GM12865 (cell line): ENCODE data around the gene PML.

Experiments used
- DNase-seq: peaks from one replicate; pipeline ENCODE4 v3.0.0; 2010; ENCODE audit warnings: low read depth
- H3K4me3 ChIP-seq: 2 replicates; pipeline ENCODE4 v1.5.1; 2011; ENCODE audit warnings: mild to moderate bottlenecking, low read depth, low read length, control low read depth
- TF ChIP-seq, protein P1 (sequence below): IDR thresholded peaks from 2 replicates; pipeline ENCODE4 v1.5.1; 2011; ENCODE audit warnings: low read length, control low read depth, low read depth, inconsistent platforms; ENCODE audit not compliant: insufficient read depth; ENCODE audit errors: missing control alignments

PML gene

DNA sequence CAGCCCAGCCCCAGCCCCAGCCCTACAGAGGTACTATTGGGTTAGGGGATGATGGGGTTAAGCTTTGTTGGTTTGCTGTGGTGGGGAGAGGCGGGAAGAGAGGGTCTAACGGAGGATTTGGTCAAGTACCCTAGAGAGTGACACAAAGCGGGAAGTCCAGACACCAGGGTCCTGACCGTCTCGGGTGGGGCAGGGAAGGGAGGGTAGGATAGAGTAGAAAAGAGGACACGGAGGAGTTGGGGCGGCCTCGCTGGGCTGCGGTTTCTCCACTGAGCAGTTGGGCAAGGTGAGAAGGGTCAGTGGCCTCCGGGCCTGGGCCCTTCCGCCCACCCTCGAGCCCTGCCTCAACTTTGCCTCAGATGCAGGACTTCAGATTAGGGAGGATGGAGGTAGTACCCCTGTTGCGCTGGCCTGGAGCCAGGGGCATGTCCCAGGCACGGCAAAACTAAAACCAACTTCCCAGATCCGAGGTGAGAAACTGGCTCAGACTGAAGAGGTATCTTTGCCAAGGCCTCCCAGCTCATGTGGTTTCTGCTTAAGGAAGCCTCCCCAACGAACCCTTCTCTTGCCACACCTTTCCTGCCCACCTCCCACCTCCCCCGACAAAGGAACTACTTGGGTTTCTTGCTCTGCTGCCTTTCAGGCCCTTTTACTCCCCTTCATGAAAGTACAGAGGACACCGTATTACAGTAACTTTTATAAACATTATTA is 551 bp downstream of the PML start:
- H3K4me3 ChIP-seq: peak overlapping the region; percentile 86
- no peak for DNase-seq
- TF ChIP-seq, protein P1, sequence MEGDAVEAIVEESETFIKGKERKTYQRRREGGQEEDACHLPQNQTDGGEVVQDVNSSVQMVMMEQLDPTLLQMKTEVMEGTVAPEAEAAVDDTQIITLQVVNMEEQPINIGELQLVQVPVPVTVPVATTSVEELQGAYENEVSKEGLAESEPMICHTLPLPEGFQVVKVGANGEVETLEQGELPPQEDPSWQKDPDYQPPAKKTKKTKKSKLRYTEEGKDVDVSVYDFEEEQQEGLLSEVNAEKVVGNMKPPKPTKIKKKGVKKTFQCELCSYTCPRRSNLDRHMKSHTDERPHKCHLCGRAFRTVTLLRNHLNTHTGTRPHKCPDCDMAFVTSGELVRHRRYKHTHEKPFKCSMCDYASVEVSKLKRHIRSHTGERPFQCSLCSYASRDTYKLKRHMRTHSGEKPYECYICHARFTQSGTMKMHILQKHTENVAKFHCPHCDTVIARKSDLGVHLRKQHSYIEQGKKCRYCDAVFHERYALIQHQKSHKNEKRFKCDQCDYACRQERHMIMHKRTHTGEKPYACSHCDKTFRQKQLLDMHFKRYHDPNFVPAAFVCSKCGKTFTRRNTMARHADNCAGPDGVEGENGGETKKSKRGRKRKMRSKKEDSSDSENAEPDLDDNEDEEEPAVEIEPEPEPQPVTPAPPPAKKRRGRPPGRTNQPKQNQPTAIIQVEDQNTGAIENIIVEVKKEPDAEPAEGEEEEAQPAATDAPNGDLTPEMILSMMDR: no peak

DNA sequence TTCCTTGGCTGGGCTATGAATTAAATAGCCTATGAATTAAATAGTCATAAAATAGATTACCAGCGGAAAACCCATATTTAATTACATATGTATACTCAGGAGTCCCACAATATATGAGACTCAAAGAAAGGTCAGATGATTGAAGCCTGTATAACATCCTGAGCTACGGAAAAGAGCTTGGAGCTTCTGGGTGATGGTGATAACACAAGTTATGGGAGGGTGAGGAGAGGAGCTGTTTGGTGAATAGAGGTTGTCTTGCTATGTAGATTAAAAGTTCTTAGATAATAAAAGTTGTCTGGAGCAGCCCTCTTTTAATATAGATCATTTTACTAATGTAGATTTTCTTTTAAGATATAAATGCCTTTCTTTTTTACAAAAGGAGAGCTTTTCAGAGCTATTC is 1.8 kb downstream of the PML start:
- DNase-seq: no peak

DNA sequence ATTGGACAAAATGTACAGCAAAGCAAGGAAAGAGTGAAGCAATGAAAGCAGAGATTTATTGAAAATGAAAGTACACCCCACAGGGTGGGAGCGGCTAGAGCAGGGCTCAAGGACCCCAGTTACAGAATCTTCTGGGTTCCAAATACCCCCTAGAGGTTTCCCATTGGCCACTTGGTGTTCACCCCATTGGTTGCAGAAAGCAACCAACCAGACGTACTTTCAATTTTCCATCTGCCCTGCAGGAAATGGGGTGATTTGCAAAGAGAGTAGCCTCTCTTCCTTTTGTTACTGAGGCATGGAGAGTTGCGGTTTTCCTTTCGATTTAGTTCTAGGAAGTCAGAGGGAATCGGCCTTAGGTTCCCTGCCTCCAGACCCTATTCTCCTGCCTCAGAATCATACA is 2.4 kb downstream of the PML start:
- TF ChIP-seq, protein P1: no peak
- peak overlapping the region; percentile 86 for H3K4me3 ChIP-seq
- DNase-seq: peak; percentile 77

More for the DNA sequence above, 1.8 kb downstream of the PML start:
- TF ChIP-seq, protein P1: no peak
- peak overlapping the region; percentile 86 for H3K4me3 ChIP-seq

DNA sequence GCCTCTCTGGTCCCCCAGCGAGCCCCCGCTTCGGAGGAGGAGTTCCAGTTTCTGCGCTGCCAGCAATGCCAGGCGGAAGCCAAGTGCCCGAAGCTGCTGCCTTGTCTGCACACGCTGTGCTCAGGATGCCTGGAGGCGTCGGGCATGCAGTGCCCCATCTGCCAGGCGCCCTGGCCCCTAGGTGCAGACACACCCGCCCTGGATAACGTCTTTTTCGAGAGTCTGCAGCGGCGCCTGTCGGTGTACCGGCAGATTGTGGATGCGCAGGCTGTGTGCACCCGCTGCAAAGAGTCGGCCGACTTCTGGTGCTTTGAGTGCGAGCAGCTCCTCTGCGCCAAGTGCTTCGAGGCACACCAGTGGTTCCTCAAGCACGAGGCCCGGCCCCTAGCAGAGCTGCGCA is 3.5 kb downstream of the PML start:
- no peak for DNase-seq
- H3K4me3 ChIP-seq: no peak overlapping the region
- TF ChIP-seq, protein P1: no peak

GRCh38 chr15:74006774-74007639 is 12.5 kb downstream of the PML start:
- TF ChIP-seq, protein P1: no peak
- DNase-seq: peak; percentile 37
- peak overlapping the region; percentile 7 for H3K4me3 ChIP-seq

DNA sequence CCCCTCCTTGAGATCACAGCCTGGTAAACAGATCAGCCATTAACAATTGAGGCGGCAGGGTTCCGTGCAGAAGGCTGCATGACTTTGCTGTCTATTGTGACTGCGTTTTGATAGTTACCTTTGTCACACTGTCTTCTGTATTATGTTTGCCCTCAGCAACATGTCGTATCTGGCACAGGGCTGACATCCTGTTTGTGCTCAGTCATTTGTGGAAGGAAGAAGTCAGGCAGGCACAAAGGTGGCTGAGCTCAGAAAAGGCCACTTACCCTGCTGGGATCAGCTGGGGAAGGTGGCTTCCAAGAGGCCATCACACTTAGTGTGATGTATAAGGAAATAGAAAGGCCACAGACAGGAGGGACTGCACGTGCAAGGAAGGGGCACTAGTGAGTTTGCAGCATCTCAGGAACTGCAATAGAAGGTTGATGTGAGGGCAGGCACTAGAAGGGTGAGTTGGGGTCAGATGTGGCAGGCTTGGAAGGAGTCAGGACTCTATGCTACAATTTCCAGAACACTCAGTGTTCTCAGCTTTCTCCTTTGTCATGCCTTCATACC is 13.4 kb downstream of the PML start:
- TF ChIP-seq, protein P1: no peak
- no peak overlapping the region for H3K4me3 ChIP-seq
- DNase-seq: peak; percentile 55
